ENCODE data around the gene FYB1. TPM values are rescaled to one million over a fixed set of nuclear protein-coding genes. Genes with fewer than 3 reads are reported as not detected.

FYB1 gene
- total and polyA plus RNA-seq, 11 donors: 0.82 to 67.2 (median 2.8) TPM

GRCh38 chr5:39175273-39175955 is 43.9 kb downstream of the FYB1 start:
- TF ChIP-seq POLR2A (IDR thresholded peaks at IDR 0.05) (no peak), CTCF (IDR thresholded peaks at IDR 0.05) (no peak)
- intact Hi-C loops (cut with DNase I): no loop called here
- no peak overlapping the region for H3K4me3 ChIP-seq
- H3K27ac ChIP-seq: peak overlapping the region in 1 of 12 donors; percentile 81
- H3K36me3 ChIP-seq: peaks cover 0 to 6% (median 0%) of the 10 kb centered on the region in 9 donors
- WGBS, 4 donors: 90 to 92% (median 92%) methylated on average over 5 of the region's 5 CpGs
- ATAC-seq: no peak
- H3K4me1 ChIP-seq: peaks cover 0 to 69% (median 0%) of the 10 kb centered on the region in 12 donors
- H3K9me3 ChIP-seq: peaks cover 0 to 5% (median 0%) of the 10 kb centered on the region in 12 donors
- H3K27me3 ChIP-seq: peaks cover 0 to 11% (median 0%) of the 10 kb centered on the region in 9 donors
- no peak for DNase-seq

- TF ChIP-seq CTCF (IDR thresholded peaks at IDR 0.05) (no peak), POLR2A (IDR thresholded peaks at IDR 0.05) (no peak)
- Histone ChIP-seq H3K9me3 (peaks cover 0 to 5% (median 0%) of the 10 kb centered on the region in 12 donors), H3K27me3 (no peaks in the 10 kb centered on the region), H3K27ac (no peak overlapping the region), H3K4me1 (peaks cover 0 to 46% (median 0%) of the 10 kb centered on the region in 12 donors), H3K36me3 (no peaks in the 10 kb centered on the region), H3K4me3 (no peak overlapping the region)
- 92 to 96% (median 94%) methylated on average over 3 of the region's 3 CpGs for WGBS, 4 donors
- intact Hi-C loops (cut with DNase I): no loop called here
- DNase-seq (no peak), ATAC-seq (no peak)
These were observed 46.3 kb downstream of the FYB1 start for GRCh38 chr5:39173069-39173468.

- H3K4me3 ChIP-seq: no peak overlapping the region
- no peak for ATAC-seq
- WGBS, 4 donors: 82 to 89% (median 86%) methylated on average over 2 of the region's 2 CpGs
These were observed 46.8 kb downstream of the FYB1 start for GRCh38 chr5:39172593-39172992.

More at GRCh38 chr5:39172593-39172992, 46.8 kb downstream of the FYB1 start:
- intact Hi-C loops (cut with DNase I): no loop called here
- no peak for DNase-seq
- no peaks in the 10 kb centered on the region for H3K36me3 ChIP-seq
- peaks cover 0 to 5% (median 0%) of the 10 kb centered on the region in 12 donors for H3K9me3 ChIP-seq
- H3K27me3 ChIP-seq: no peaks in the 10 kb centered on the region
- H3K27ac ChIP-seq: no peak overlapping the region
- TF ChIP-seq CTCF (IDR thresholded peaks at IDR 0.05) (no peak), POLR2A (IDR thresholded peaks at IDR 0.05) (no peak)
- H3K4me1 ChIP-seq: peaks cover 0 to 44% (median 0%) of the 10 kb centered on the region in 12 donors

Measured in heart left ventricle (tissue), 16 donors.